HepG2 (cell line): ENCODE data around the gene CCDC33. TPM values are rescaled to one million over a fixed set of nuclear protein-coding genes. Genes with fewer than 3 reads are reported as not detected.

Experiments used
- ATAC-seq: fragments of 200-7000 bp; cut with Tn5 transposase; 3 replicates; pipeline ENCODE4 v1.9.1; 2020; ENCODE audit warnings: mild to moderate bottlenecking, moderate library complexity
- BruUV-seq: library from RNA; stranded (reverse); fragments of 400-500 nt; replicated peaks from 2 replicates; lab custom pipeline; 2021; lab: Mats Ljungman, UMichigan
- CTCF ChIA-PET: fragments of 300-600 bp; formaldehyde crosslinking; extraction: SDS; loops from one replicate; lab custom pipeline; 2021; ENCODE audit warnings: low total read pairs, inconsistent platforms, low intra/inter-chr PET ratio; lab: Yijun Ruan, JAX
- POLR2A ChIA-PET: fragments of 350-600 bp; sonication (Branson Sonifier 250); formaldehyde crosslinking; loops from one replicate; lab custom pipeline; 2020; ENCODE audit warnings: antibody characterized with exemption, inconsistent platforms; lab: Yijun Ruan, JAX
- DNase-seq: peaks from one replicate; pipeline ENCODE4 v3.0.0-alpha.2; 2015; ENCODE audit warnings: low spot score
- FAIRE-seq: peaks from 3 replicates; lab custom pipeline; 2011; peaks lifted over from hg19 to GRCh38; lab: Jason Lieb, UNC
- H2AFZ ChIP-seq: one replicate; pipeline ENCODE4 v1.6.1; 2011; ENCODE audit warnings: low read length, inconsistent platforms
- H3K27ac ChIP-seq: fragments of 300-600 bp; 3 replicates; pipeline ENCODE4 v1.8.0; 2011; ENCODE audit warnings: mixed run types, mild to moderate bottlenecking, mixed read lengths, low read length, inconsistent platforms; ENCODE audit not compliant: insufficient read depth; ENCODE audit errors: extremely low read length
- H3K27me3 ChIP-seq, 2 experiments: fragments of 200-600 bp in 1 of 2; 2 replicates in 1 of 2; 3 replicates in 1 of 2; pipeline versions ENCODE4 v1.6.0 to v1.8.0; 2011; ENCODE audit warnings: low read length in 2 of 2, mild to moderate bottlenecking in 2 of 2, moderate library complexity in 2 of 2, inconsistent platforms in 1 of 2; ENCODE audit not compliant: insufficient read depth in 2 of 2, control insufficient read depth in 1 of 2
- H3K36me3 ChIP-seq, 2 experiments: fragments of 200-600 bp in 1 of 2; replicated peaks in 1 of 2; 2 replicates in 1 of 2; 3 replicates in 1 of 2; pipeline versions ENCODE4 v1.5.1 to v1.8.0; 2011; ENCODE audit warnings: low read length in 2 of 2, inconsistent platforms in 1 of 2; ENCODE audit not compliant: insufficient read depth in 2 of 2, control insufficient read depth in 1 of 2
- H3K4me1 ChIP-seq: 2 replicates; pipeline ENCODE4 v1.5.1; 2012; ENCODE audit warnings: low read length, inconsistent platforms; ENCODE audit not compliant: insufficient read depth
- H3K4me2 ChIP-seq: 2 replicates; pipeline ENCODE4 v1.6.0; 2011; ENCODE audit warnings: low read depth, low read length, inconsistent platforms
- H3K4me3 ChIP-seq, 3 experiments: fragments of 200-600 bp in 1 of 3; sonication (generic), shearing (Covaris generic) in 1 of 3; replicated peaks in 1 of 3; 2 replicates each; pipeline ENCODE4 v1.5.1; 2011 to 2016; ENCODE audit warnings: low read length in 3 of 3, inconsistent platforms in 2 of 3, low read depth in 2 of 3, mild to moderate bottlenecking in 2 of 3, control low read depth in 1 of 3, mixed read lengths in 1 of 3; ENCODE audit not compliant: insufficient read depth in 1 of 3
- H3K79me2 ChIP-seq: one replicate; pipeline ENCODE4 v1.6.1; 2011; ENCODE audit warnings: low read length, inconsistent platforms; ENCODE audit not compliant: insufficient read depth
- H3K9ac ChIP-seq: 2 replicates; pipeline ENCODE4 v1.6.0; 2011; ENCODE audit warnings: mild to moderate bottlenecking, low read depth, low read length, inconsistent platforms; ENCODE audit not compliant: insufficient read depth
- H3K9me3 ChIP-seq: 2 replicates; pipeline ENCODE4 v1.5.1; 2012; ENCODE audit warnings: mild to moderate bottlenecking, low read length
- H4K20me1 ChIP-seq: 2 replicates; pipeline ENCODE4 v1.6.0; 2011; ENCODE audit warnings: inconsistent platforms, mild to moderate bottlenecking, low read length, moderate library complexity; ENCODE audit not compliant: insufficient read depth
- AGO2 ChIP-seq: fragments of 200-400 bp; formaldehyde crosslinking; optimal IDR thresholded peaks from 2 replicates; pipeline ENCODE3; 2017; ENCODE audit warnings: mild to moderate bottlenecking, low read depth, low read length, moderate library complexity
- FLYWCH1 ChIP-seq: sonication (generic); formaldehyde crosslinking; IDR thresholded peaks from 2 replicates; pipeline ENCODE4 v1.8.1; 2023; ENCODE audit warnings: mild to moderate bottlenecking, missing genetic modification reagents
- KDM2A ChIP-seq: sonication (generic); formaldehyde crosslinking; IDR thresholded peaks from 2 replicates; pipeline ENCODE4 v1.4.0; 2020; ENCODE audit warnings: low read depth, missing genetic modification reagents, borderline replicate concordance
- SOX6 ChIP-seq, 2 experiments: fragments of 450-650 bp in 1 of 2; sonication (generic) in 1 of 2; formaldehyde crosslinking in 1 of 2; IDR thresholded peaks; 2 replicates each; pipeline versions ENCODE4 v1.4.0 to v1.6.1; 2017 to 2020; ENCODE audit warnings: antibody characterized with exemption in 1 of 2, mild to moderate bottlenecking in 1 of 2, missing genetic modification reagents in 1 of 2
- SP2 ChIP-seq: sonication (generic); formaldehyde crosslinking; IDR thresholded peaks from 2 replicates; pipeline ENCODE4 v1.5.1; 2020; ENCODE audit warnings: mild to moderate bottlenecking, missing genetic modification reagents
- TFAP4 ChIP-seq: sonication (generic); IDR thresholded peaks from 2 replicates; pipeline ENCODE4 v1.6.1; 2016; ENCODE audit warnings: low read depth, borderline replicate concordance
- ZNF10 ChIP-seq: sonication (generic); formaldehyde crosslinking; IDR thresholded peaks from 2 replicates; pipeline ENCODE4 v1.4.0; 2020; ENCODE audit warnings: mild to moderate bottlenecking, low read depth, missing genetic modification reagents, borderline replicate concordance
- ZNF142 ChIP-seq: sonication (generic); formaldehyde crosslinking; IDR thresholded peaks from 2 replicates; pipeline ENCODE4 v1.4.0; 2020; ENCODE audit warnings: missing genetic modification reagents
- ZNF83 ChIP-seq: sonication (generic); formaldehyde crosslinking; IDR thresholded peaks from 2 replicates; pipeline ENCODE4 v1.4.0; 2020; ENCODE audit warnings: missing genetic modification reagents, mild to moderate bottlenecking, borderline replicate concordance
- WGBS: methylation state at CpG from one replicate; pipeline ENCODE4 v1.1.6; 2017; ENCODE audit warnings: low lambda C conversion rate; 5-methylcytosine and 5-hydroxymethylcytosine counted together
- in situ Hi-C: cut with HindIII; loops from 2 replicates; pipeline ENCODE4 v1.10.0; 2017; ENCODE audit warnings: low pct_unique_long_range_greater_than_20kb; ENCODE audit not compliant: extremely low pct_ligation_motif_present
- intact Hi-C: fragments of 100-400 bp; cut with micrococcal nuclease; formaldehyde crosslinking; loops from one replicate; pipeline ENCODE4 v1.10.0; 2022; ENCODE audit not compliant: unreplicated experiment
- polyA plus RNA-seq, 8 experiments: library from polyadenylated mRNA; depleted of rRNA in 3 of 8; stranded (reverse) in 7 of 8; unstranded in 1 of 8; fragments of >200 nt; fragmentation: Illumina TruSeq in 4 of 8; extraction: Trizol in 4 of 8; gene quantifications; 2 replicates each; pipeline versions ENCODE4 v1.2.1 to v1.2.3, GENCODE V29; 2011 to 2016; ENCODE audit warnings: low read depth in 4 of 8, missing spikeins in 1 of 8, mixed read lengths in 1 of 8; ENCODE audit not compliant: insufficient read depth in 1 of 8
- total RNA-seq, 5 experiments: library from RNA; depleted of rRNA; stranded (reverse); fragments of >200 nt; fragmentation: Illumina TruSeq; extraction: Trizol; gene quantifications; 2 replicates each; pipeline ENCODE4 v1.2.3, GENCODE V29; 2016; ENCODE audit warnings: low read depth in 1 of 5

Gene CCDC33
- total and polyA plus RNA-seq, 2 of the 13 experiments (the other 11 are each of a cell fraction or from before 2014, with no cell fraction given) = 0.30 TPM; not detected in 1

- Histone ChIP-seq H3K4me3 (no peak overlapping the region), H3K9ac (no peak overlapping the region), H3K4me1 (no peaks in the 10 kb centered on the region), H3K79me2 (no peaks in the 10 kb centered on the region), H3K4me2 (no peak overlapping the region), H3K9me3 (no peaks in the 10 kb centered on the region), H3K27ac (no peak overlapping the region), H3K36me3 (no peaks in the 10 kb centered on the region), H2AFZ (no peak overlapping the region), H3K27me3 (peaks cover 4 to 30% of the 10 kb centered on the region in 2 experiments; a peak in 4 of 5 replicates), H4K20me1 (no peaks in the 10 kb centered on the region)
- no peak for FAIRE-seq
- ATAC-seq = no peak
- ChIA-PET POLR2A (no interaction called here), CTCF (no interaction called here)
- no peak for TF ChIP-seq ZNF83 (CRISPR knock-in tag)
- TF ChIP-seq SOX6 (IDR thresholded peaks at IDR 0.05) = no peak
- no peak for TF ChIP-seq SOX6 (CRISPR knock-in tag; IDR thresholded peaks at IDR 0.05)
- TF ChIP-seq TFAP4 = peak; percentile 22; the same call in 1 of the 2 replicates
- DNase-seq = no peak
- no TSS peak for BruUV-seq
- WGBS = 17% methylated on average over 1 of the region's 4 CpGs
- intact Hi-C loops = no loop called here
- in situ Hi-C loops = no loop called here
These were observed 90.6 kb downstream of the CCDC33 start for GRCh38 chr15:74326746-74327145.

GRCh38 chr15:74327756-74328155, 91.6 kb downstream of the CCDC33 start:
- Histone ChIP-seq H3K4me2 (no peak overlapping the region), H3K27me3 (peaks cover 4 to 36% of the 10 kb centered on the region in 2 experiments; a peak in 4 of 5 replicates), H3K9me3 (no peaks in the 10 kb centered on the region), H3K36me3 (no peaks in the 10 kb centered on the region), H2AFZ (no peak overlapping the region), H3K4me1 (no peaks in the 10 kb centered on the region), H3K9ac (no peak overlapping the region), H3K4me3 (no peak overlapping the region), H3K79me2 (no peaks in the 10 kb centered on the region), H3K27ac (no peak overlapping the region), H4K20me1 (no peaks in the 10 kb centered on the region)
- intact Hi-C loops (no loop called here), in situ Hi-C loops (no loop called here)
- 22% methylated on average over 3 of the region's 6 CpGs for WGBS
- ChIA-PET CTCF (no interaction called here), POLR2A (no interaction called here)
- DNase-seq (no peak), FAIRE-seq (no peak), ATAC-seq (no peak)
- BruUV-seq = no TSS peak
- TF ChIP-seq ZNF10 (CRISPR knock-in tag) (no peak), FLYWCH1 (CRISPR knock-in tag) (no peak), KDM2A (CRISPR knock-in tag) (no peak), SP2 (no peak), AGO2 (no peak), ZNF142 (CRISPR knock-in tag) (no peak)
